Neural crest cell (in vitro differentiated cells): ENCODE data around the gene ADAMTS7. TPM values are rescaled to one million over a fixed set of nuclear protein-coding genes. Genes with fewer than 3 reads are reported as not detected.
"Not testable (repeated sequence)": the region's sequence is repeated elsewhere in the genome, so short reads cannot be mapped to it uniquely, and the experiment has no call there.

Experiments used
- DNase-seq: peaks from one replicate; pipeline ENCODE4 v3.0.0; 2021; ENCODE audit warnings: low read depth, mixed read lengths, low spot score
- H3K27ac Mint-ChIP-seq: one replicate; pipeline ENCODE4 v1.8.0; 2021; ENCODE audit warnings: mild to moderate bottlenecking, mixed read lengths; ENCODE audit not compliant: unreplicated experiment
- H3K27me3 Mint-ChIP-seq: 2 replicates; pipeline ENCODE4 v1.8.0; 2021; ENCODE audit warnings: low read depth, mild to moderate bottlenecking, mixed read lengths
- H3K36me3 Mint-ChIP-seq: 2 replicates; pipeline ENCODE4 v1.8.0; 2021; ENCODE audit warnings: low read depth, mild to moderate bottlenecking, mixed read lengths
- H3K4me1 Mint-ChIP-seq: 2 replicates; pipeline ENCODE4 v1.8.0; 2021; ENCODE audit warnings: mixed read lengths
- H3K4me3 Mint-ChIP-seq: one replicate; pipeline ENCODE4 v1.8.0; 2021; ENCODE audit warnings: mild to moderate bottlenecking, mixed read lengths
- H3K9me3 Mint-ChIP-seq: 2 replicates; pipeline ENCODE4 v1.8.0; 2021; ENCODE audit warnings: mixed read lengths
- total RNA-seq: library from RNA; stranded (reverse); gene quantifications from 2 replicates; pipeline ENCODE4 v1.2.1, GENCODE V29; 2021
- TF ChIP-seq, protein P1 (sequence below): fragments of 200-600 bp; sonication (generic); conservative IDR thresholded peaks from 2 replicates; pipeline ENCODE4 v1.5.0; 2021; ENCODE audit warnings: antibody characterized with exemption, mild to moderate bottlenecking

ADAMTS7 gene
- total RNA-seq, 1 donor from 2014 or later, result 68.2 TPM

DNA sequence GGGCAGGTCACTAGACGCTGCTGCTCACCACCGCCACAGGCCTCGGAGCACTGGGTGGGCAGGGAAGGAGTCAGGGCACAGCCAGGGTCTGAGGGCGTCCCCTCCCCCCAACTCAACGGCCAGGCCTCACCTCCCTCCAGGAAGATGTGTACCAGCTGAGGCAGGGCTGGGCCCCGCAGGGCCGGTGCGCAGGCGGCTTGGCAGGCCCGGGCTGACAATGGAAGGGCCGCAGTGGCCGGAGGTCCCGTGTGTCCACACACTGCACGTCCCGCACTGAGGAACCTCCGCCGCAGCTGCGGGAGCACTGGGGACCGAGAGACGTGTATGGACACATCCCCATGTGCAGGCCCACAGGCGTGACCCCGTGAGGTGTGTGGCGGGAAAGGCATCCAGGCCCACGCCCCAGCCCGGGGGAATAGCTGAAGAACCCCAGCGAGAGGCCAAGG, 47.4 kb downstream of the ADAMTS7 start:
- TF ChIP-seq, protein P1, sequence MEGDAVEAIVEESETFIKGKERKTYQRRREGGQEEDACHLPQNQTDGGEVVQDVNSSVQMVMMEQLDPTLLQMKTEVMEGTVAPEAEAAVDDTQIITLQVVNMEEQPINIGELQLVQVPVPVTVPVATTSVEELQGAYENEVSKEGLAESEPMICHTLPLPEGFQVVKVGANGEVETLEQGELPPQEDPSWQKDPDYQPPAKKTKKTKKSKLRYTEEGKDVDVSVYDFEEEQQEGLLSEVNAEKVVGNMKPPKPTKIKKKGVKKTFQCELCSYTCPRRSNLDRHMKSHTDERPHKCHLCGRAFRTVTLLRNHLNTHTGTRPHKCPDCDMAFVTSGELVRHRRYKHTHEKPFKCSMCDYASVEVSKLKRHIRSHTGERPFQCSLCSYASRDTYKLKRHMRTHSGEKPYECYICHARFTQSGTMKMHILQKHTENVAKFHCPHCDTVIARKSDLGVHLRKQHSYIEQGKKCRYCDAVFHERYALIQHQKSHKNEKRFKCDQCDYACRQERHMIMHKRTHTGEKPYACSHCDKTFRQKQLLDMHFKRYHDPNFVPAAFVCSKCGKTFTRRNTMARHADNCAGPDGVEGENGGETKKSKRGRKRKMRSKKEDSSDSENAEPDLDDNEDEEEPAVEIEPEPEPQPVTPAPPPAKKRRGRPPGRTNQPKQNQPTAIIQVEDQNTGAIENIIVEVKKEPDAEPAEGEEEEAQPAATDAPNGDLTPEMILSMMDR, result no peak
- Mint-ChIP-seq H3K4me1 (peaks cover 4% of the 10 kb centered on the region), H3K27me3 (no peaks in the 10 kb centered on the region), H3K27ac (peak overlapping the region; percentile 50), H3K9me3 (no peaks in the 10 kb centered on the region), H3K36me3 (no peaks in the 10 kb centered on the region), H3K4me3 (no peak overlapping the region)
- DNase-seq, result no peak

DNA sequence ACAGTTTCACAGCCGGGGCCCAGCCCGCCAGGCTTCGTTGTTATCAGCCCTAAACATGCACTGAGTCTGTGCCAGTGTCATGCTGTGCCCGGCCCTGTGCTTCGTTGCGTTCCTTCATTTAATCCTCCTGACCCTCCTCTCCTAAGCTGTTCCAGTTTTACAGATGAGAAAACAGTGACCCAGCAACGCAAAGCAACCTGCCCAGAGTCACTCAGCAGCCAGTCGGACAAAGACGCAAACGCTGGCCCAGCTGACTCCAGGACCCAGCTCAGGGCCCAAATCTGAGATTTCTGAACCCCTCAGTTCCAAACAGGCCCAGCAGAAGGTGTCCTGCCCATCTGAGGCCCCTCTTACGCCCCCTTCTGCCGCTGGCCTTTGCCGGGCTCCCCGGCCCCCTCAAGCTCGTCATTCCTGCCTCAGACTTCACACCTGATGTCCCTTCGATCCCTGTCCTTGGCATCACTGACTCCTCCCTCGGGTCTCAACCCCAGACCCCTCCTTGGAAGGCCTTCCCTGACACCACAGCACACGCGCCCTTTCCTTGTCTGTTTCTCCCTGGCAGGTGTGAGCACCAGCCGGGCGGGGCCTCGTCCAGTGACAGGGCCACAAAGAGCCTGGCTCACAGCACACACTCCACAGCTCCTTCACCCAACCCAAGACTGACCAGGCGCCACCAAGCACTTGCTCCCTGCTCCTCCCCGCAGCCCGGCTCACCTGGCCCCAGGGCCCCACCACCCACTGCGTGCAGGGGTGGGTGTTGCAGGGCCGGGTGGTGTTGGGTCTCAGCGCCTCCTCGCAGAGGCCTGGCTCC, 48.1 kb downstream of the ADAMTS7 start:
- no peak for DNase-seq
- H3K9me3 Mint-ChIP-seq, result no peaks in the 10 kb centered on the region
- TF ChIP-seq, protein P1, result no peak
- H3K36me3 Mint-ChIP-seq, result no peaks in the 10 kb centered on the region
- peak overlapping the region; percentile 71 for H3K27ac Mint-ChIP-seq
- no peaks in the 10 kb centered on the region for H3K27me3 Mint-ChIP-seq
- H3K4me1 Mint-ChIP-seq, result peaks cover 4% of the 10 kb centered on the region
- no peak overlapping the region for H3K4me3 Mint-ChIP-seq

DNA sequence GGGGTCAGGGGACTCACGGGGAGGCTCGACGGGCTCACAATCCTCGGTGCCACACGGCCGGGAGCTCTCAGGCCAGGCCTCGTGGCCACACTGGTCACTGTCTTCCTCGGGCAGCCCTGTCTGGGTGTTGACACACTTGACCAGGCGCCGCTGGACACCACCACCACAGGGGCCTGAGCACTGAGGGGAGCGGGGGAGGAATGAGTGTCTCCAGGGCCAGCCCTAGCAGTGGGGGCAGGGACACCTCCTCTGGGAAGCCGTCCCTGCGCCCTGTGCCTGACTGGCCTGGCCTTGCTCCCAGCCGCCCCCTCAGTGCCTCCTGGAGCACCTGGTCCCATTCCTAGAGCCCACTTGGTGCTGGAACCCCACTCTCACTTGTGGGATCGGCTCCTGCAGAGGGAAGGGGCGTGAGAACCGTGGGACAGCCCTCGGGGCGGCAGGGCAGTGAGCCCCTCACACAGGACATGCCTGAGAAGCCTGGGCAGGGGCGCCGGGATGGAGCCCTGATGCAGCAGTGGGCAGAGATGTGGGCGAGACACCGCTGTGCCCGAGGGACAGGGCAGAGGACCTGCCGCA, 48.8 kb downstream of the ADAMTS7 start:
- H3K27ac Mint-ChIP-seq, H3K27me3 Mint-ChIP-seq, H3K36me3 Mint-ChIP-seq, H3K4me1 Mint-ChIP-seq, DNase-seq, H3K4me3 Mint-ChIP-seq, H3K9me3 Mint-ChIP-seq: not testable (repeated sequence)

DNA sequence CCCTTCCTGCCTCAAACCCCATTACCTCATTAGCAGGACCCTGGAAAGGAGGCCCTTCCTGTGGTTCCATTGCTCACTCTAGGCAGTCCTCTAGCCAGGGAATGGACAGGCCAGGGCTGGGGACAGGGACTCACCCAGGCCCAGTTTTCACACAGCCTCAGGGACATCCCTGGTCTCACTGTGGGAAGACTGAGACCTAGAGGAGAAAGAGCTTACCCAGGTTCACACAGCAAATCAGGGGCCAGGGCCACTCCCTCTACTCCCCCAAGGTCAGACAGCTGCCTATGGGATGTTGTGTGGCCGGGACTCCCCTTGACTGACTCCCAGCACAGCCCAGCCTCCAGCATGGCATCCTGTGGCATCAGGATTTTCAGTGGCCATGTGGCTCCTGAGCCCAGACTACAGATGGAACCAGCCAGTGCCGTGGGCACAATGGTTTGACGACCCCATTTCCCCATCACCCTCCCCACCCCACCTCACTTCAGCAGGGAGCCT, 49.3 kb downstream of the ADAMTS7 start:
- TF ChIP-seq, protein P1, result no peak
- Mint-ChIP-seq H3K4me3 (no peak overlapping the region), H3K36me3 (no peaks in the 10 kb centered on the region), H3K27ac (no peak overlapping the region), H3K9me3 (no peaks in the 10 kb centered on the region), H3K27me3 (no peaks in the 10 kb centered on the region), H3K4me1 (peaks cover 11% of the 10 kb centered on the region)
- no peak for DNase-seq

DNA sequence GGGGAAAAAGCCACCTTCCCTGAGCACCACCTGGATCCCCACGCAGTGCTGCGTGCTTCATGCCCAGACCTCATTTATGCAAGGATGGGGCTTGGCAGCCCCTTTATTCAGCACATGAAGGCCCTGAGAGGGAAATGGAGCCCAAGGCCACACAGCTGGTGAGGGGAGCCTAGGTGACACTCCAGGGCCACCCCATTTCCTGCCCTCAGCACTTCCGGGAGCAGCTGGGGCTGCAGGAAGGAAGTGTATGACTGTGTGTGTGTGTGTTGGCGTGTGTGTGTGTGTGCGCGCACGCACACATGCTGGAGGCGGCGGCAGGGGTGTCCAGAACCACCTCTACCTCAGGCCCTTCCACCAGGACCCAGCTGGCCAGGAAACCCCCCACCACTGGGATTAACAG, 49.8 kb downstream of the ADAMTS7 start:
- H3K27ac Mint-ChIP-seq, H3K9me3 Mint-ChIP-seq, H3K36me3 Mint-ChIP-seq, H3K4me3 Mint-ChIP-seq, H3K27me3 Mint-ChIP-seq, DNase-seq: not testable (repeated sequence)
- H3K4me1 Mint-ChIP-seq, result peaks cover 12% of the 10 kb centered on the region

DNA sequence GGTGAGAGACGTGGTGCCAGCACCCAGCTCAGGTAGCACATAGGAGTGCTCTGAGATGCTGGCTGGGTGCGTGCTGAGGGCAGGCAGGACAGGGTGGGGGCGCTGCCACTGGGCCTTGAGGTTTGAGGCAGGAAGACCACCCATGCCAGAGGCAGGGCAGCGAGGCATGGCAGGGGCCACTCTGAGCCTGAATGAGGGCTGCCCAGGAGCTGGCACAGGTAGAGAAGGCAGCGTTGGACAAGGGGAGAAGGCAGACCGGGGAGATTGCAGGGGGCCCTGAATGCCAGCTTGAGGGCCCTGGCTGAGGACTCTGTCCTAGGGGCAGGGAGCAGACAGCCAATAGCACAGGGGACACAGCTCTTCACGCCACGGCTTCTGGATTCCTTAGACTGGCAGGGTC, 50.2 kb downstream of the ADAMTS7 start:
- H3K9me3 Mint-ChIP-seq, result no peaks in the 10 kb centered on the region
- H3K27ac Mint-ChIP-seq, result no peak overlapping the region
- H3K36me3 Mint-ChIP-seq, result no peaks in the 10 kb centered on the region
- no peak overlapping the region for H3K4me3 Mint-ChIP-seq
- H3K4me1 Mint-ChIP-seq, result peaks cover 14% of the 10 kb centered on the region
- no peak for DNase-seq
- TF ChIP-seq, protein P1, result no peak
- H3K27me3 Mint-ChIP-seq, result no peaks in the 10 kb centered on the region

DNA sequence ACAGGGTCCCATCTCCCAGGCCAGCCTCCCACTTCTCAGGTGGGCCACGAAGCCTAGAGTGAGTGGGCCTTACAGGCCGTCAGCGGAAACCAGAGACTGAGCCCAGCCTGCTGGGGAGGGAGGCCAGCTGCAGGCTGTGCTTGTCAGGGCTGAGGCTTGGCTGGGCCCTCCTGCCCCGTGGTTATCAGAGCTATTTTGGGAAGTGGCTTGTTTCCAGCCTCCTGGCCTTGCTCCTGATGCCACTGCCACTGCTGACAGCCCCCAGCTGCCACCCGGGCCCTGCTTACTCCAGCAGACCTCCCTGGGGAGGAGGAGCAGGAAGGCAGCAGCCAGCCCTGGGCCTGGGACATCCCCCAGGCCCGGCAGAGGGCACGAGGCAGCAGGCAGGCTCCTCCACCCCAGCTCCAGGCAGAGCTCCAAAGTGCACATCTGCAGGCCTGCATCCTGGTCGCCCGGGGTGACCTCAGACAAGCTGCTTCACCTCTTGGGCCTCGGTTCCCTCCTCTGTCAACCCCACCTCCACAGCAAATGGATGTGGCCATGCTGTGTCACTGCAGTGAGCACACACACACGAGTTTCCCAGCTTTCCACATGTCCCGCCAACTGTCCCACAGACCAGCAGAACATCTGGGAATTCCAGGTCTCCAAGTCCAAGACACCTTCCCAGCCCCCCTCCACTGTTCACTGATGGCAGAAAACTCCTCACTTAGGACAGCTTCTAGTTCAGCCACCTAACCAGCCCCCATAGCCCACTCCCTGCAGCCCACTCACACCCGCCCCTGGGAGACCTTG, 51.0 kb downstream of the ADAMTS7 start:
- H3K9me3 Mint-ChIP-seq, H3K27me3 Mint-ChIP-seq, H3K36me3 Mint-ChIP-seq, H3K27ac Mint-ChIP-seq, H3K4me3 Mint-ChIP-seq, DNase-seq: not testable (repeated sequence)
- peaks cover 17% of the 10 kb centered on the region for H3K4me1 Mint-ChIP-seq

DNA sequence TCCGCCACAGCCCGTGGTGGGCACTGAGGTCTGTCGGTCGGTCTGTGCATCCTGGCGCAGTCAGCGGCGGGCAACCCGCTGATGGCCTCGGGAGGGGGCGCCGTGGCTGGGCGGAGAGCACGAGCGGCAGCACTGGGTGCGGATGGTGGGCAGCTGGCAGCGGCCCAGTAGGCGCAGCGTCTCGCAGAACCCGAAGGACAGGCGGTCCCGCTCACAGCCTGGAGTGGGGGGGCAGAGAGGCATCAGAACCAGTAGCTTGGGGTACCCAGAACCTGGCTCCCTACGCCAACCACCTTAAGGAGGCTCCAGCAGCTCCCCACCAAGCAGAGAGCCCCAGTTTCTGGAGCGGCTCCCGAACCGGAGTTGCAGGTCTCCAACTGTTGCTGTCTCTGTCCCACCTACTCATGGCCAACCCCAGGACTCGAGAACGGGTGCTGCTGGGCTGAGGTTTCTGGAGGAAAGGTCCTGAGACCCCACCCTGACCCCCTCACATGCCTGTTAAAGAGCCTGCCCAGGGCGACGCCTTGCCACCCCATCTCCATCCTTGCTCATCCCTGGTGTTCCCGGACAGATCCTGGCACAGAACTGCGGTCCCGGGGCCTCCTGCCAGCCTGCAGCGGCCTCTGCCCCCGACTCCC, 51.8 kb downstream of the ADAMTS7 start:
- not testable (repeated sequence) for H3K36me3 Mint-ChIP-seq, H3K9me3 Mint-ChIP-seq, H3K27ac Mint-ChIP-seq, H3K27me3 Mint-ChIP-seq, H3K4me3 Mint-ChIP-seq, DNase-seq
- peaks cover 19% of the 10 kb centered on the region for H3K4me1 Mint-ChIP-seq
